8988T (cell line): Measurements from ENCODE around the gene FSHR.

ENCODE experiments used
- DNase-seq: peaks from one replicate; pipeline ENCODE4 v3.0.0; 2011

Gene FSHR

GRCh38 chr2:49111006-49111405 lies 43.3 kb downstream of the FSHR start:
- no peak for DNase-seq

- DNase-seq, result no peak
Measured at GRCh38 chr2:49110571-49110970, 43.7 kb downstream of the FSHR start.

GRCh38 chr2:49108851-49109250 lies 45.5 kb downstream of the FSHR start:
- no peak for DNase-seq

- no peak for DNase-seq
Measured at GRCh38 chr2:49108436-49108835, 45.9 kb downstream of the FSHR start.

GRCh38 chr2:49105506-49105905 lies 48.8 kb downstream of the FSHR start:
- no peak for DNase-seq

GRCh38 chr2:49102146-49102545 lies 52.2 kb downstream of the FSHR start:
- DNase-seq, result no peak

- DNase-seq, result no peak
Measured at GRCh38 chr2:49080681-49081080, 73.6 kb downstream of the FSHR start.

GRCh38 chr2:49070716-49071115 lies 83.6 kb downstream of the FSHR start:
- DNase-seq, result no peak

GRCh38 chr2:49069829-49070228 lies 84.5 kb downstream of the FSHR start:
- DNase-seq, result no peak

GRCh38 chr2:49068613-49069012 lies 85.7 kb downstream of the FSHR start:
- no peak for DNase-seq

GRCh38 chr2:49067971-49068370 lies 86.3 kb downstream of the FSHR start:
- no peak for DNase-seq

GRCh38 chr2:49053156-49053555 lies 101.2 kb downstream of the FSHR start:
- no peak for DNase-seq

- DNase-seq, result no peak
Measured at GRCh38 chr2:49050265-49050664, 104.0 kb downstream of the FSHR start.

- no peak for DNase-seq
Measured at GRCh38 chr2:49049161-49049560, 105.2 kb downstream of the FSHR start.

GRCh38 chr2:49045083-49045482 lies 109.2 kb downstream of the FSHR start:
- no peak for DNase-seq

GRCh38 chr2:49044350-49045079 lies 109.8 kb downstream of the FSHR start:
- no peak for DNase-seq

GRCh38 chr2:49043405-49043982 lies 110.8 kb downstream of the FSHR start:
- no peak for DNase-seq

GRCh38 chr2:49042488-49042887 lies 111.8 kb downstream of the FSHR start:
- DNase-seq, result no peak

- DNase-seq, result no peak
Measured at GRCh38 chr2:49041061-49041460, 113.3 kb downstream of the FSHR start.

GRCh38 chr2:49037197-49037596 lies 117.1 kb downstream of the FSHR start:
- no peak for DNase-seq

- DNase-seq, result no peak
Measured at GRCh38 chr2:49035481-49035880, 118.8 kb downstream of the FSHR start.

GRCh38 chr2:49033394-49034185 lies 120.7 kb downstream of the FSHR start:
- DNase-seq, result no peak

- DNase-seq, result no peak
Measured at GRCh38 chr2:49032936-49033335, 121.4 kb downstream of the FSHR start.

- no peak for DNase-seq
Measured at GRCh38 chr2:49032126-49032525, 122.2 kb downstream of the FSHR start.
